HG02623 (cell line): Measurements from ENCODE around the gene CCDC17.
"Not testable (repeated sequence)": the region's sequence is repeated elsewhere in the genome, so short reads cannot be mapped to it uniquely, and the experiment has no call there.

Experiments used
- ATAC-seq: cut with Tn5 transposase; IDR thresholded peaks from one replicate; pipeline ENCODE4 v1.9.1; 2021; ENCODE audit warnings: moderate library complexity; ENCODE audit not compliant: unreplicated experiment

Gene CCDC17

GRCh38 chr1:45622524-45623394 is 1.1 kb downstream of the CCDC17 start:
- ATAC-seq, result no peak

- ATAC-seq, result no peak
Measured at GRCh38 chr1:45621895-45622523, 1.8 kb downstream of the CCDC17 start.

GRCh38 chr1:45621501-45621836 is 2.4 kb downstream of the CCDC17 start:
- ATAC-seq, result no peak

GRCh38 chr1:45620588-45621500 is 3.0 kb downstream of the CCDC17 start:
- no peak for ATAC-seq

GRCh38 chr1:45619149-45619921 is 4.5 kb downstream of the CCDC17 start:
- ATAC-seq, result no peak

- ATAC-seq, result no peak
Measured at GRCh38 chr1:45617618-45618017, 6.2 kb downstream of the CCDC17 start.

- ATAC-seq, result no peak
Measured at GRCh38 chr1:45615885-45616284, 8.0 kb downstream of the CCDC17 start.

- ATAC-seq, result no peak
Measured at GRCh38 chr1:45612941-45613579, 10.8 kb downstream of the CCDC17 start.

GRCh38 chr1:45610589-45611226 is 13.1 kb downstream of the CCDC17 start:
- no peak for ATAC-seq

- no peak for ATAC-seq
Measured at GRCh38 chr1:45608175-45609156, 15.4 kb downstream of the CCDC17 start.

GRCh38 chr1:45607404-45608074 is 16.3 kb downstream of the CCDC17 start:
- ATAC-seq, result no peak

GRCh38 chr1:45604239-45604638 is 19.6 kb downstream of the CCDC17 start:
- ATAC-seq, result no peak

- not testable (repeated sequence) for ATAC-seq
Measured at GRCh38 chr1:45596765-45597164, 27.1 kb downstream of the CCDC17 start.

- no peak for ATAC-seq
Measured at GRCh38 chr1:45594412-45594811, 29.4 kb downstream of the CCDC17 start.

- no peak for ATAC-seq
Measured at GRCh38 chr1:45589861-45590260, 34.0 kb downstream of the CCDC17 start.

GRCh38 chr1:45586769-45587168 is 37.1 kb downstream of the CCDC17 start:
- ATAC-seq, result no peak

- ATAC-seq, result no peak
Measured at GRCh38 chr1:45585496-45586075, 38.3 kb downstream of the CCDC17 start.

- ATAC-seq, result no peak
Measured at GRCh38 chr1:45585110-45585426, 38.8 kb downstream of the CCDC17 start.
